ENCODE data around the gene HYPK. TPM values are rescaled to one million over a fixed set of nuclear protein-coding genes. Genes with fewer than 3 reads are reported as not detected.

Gene HYPK
- total and polyA plus RNA-seq, 2 of the 8 experiments (the other 6 are each of a cell fraction or from before 2014, with no cell fraction given) = 5.4 to 17.6 TPM

- POLR2A ChIA-PET (ENCODE audit: partially characterized antibody) = interaction anchor here (0.6 to 4.9 kb wide), 12 partner anchors 9 to 278 kb away, joined by 3 to 39 read pairs (median 5); partner anchors contain the start of genes ELL3, MFAP1 and PDIA3
- TF ChIP-seq SIX5 (IDR thresholded peaks at IDR 0.05; ENCODE audit: low read depth, low read length) = no peak
- TF ChIP-seq POU5F1 (IDR thresholded peaks at IDR 0.05; ENCODE audit: low read depth, low read length) = no peak
- TF ChIP-seq SUZ12 (IDR thresholded peaks at IDR 0.05; ENCODE audit: low read length) = no peak
- no peak for TF ChIP-seq BRCA1 (IDR thresholded peaks at IDR 0.05; ENCODE audit: low read depth, low read length)
- no peak for TF ChIP-seq POLR2AphosphoS5 (IDR thresholded peaks at IDR 0.05; ENCODE audit: low read depth, low read length)
- TF ChIP-seq ZNF274 (IDR thresholded peaks at IDR 0.05; ENCODE audit: borderline replicate concordance, extremely low read depth, low read length) = no peak
- TF ChIP-seq SP4 (IDR thresholded peaks at IDR 0.05; ENCODE audit: low read length) = no peak
- TF ChIP-seq CREB1 (IDR thresholded peaks at IDR 0.05) = no peak
- no peak for TF ChIP-seq TBP (IDR thresholded peaks at IDR 0.05; ENCODE audit: low read depth, low read length)
- no peak for TF ChIP-seq TAF7 (optimal IDR thresholded peaks at IDR 0.05; ENCODE audit: borderline replicate concordance, low read depth, low read length)
- no peak for TF ChIP-seq SAP30 (IDR thresholded peaks at IDR 0.05; ENCODE audit: insufficient read depth, insufficient replicate concordance, low read length)
- no peak for TF ChIP-seq ATF3 (IDR thresholded peaks at IDR 0.05; ENCODE audit: insufficient read depth, low read depth, low read length)
- no peak for TF ChIP-seq CHD2 (IDR thresholded peaks at IDR 0.05; ENCODE audit: low read length)
- no peak for TF ChIP-seq YY1 (IDR thresholded peaks at IDR 0.05; ENCODE audit: low read depth, low read length)
Measured at GRCh38 chr15:43793647-43794046, 6.8 kb upstream of the HYPK start.

More at GRCh38 chr15:43793647-43794046, 6.8 kb upstream of the HYPK start:
- Histone ChIP-seq H3K36me3 (ENCODE audit: control insufficient read depth in 2 of 4, insufficient read depth in 4 of 4, low read length in 3 of 4) (peaks cover 8 to 41% (median 21%) of the 10 kb centered on the region in 4 experiments), H2AFZ (ENCODE audit: low read length) (no peak overlapping the region), H3K79me2 (ENCODE audit: control insufficient read depth in 1 of 2, insufficient read depth in 2 of 2, low read length in 2 of 2) (peaks cover 0 to 26% of the 10 kb centered on the region in 2 experiments; a peak in 2 of 4 replicates), H3K9me3 (ENCODE audit: insufficient read depth in 2 of 2, low read depth in 1 of 2, low read length in 1 of 2) (no peaks in the 10 kb centered on the region), H2BK12ac (ENCODE audit: low read depth, low read length) (no peak overlapping the region), H3K79me1 (ENCODE audit: low read depth, low read length) (peaks cover 19% of the 10 kb centered on the region), H2AK5ac (ENCODE audit: low read depth, low read length) (no peak overlapping the region), H3K14ac (ENCODE audit: insufficient read length) (no peak overlapping the region), H3K23ac (ENCODE audit: insufficient read length) (no peak overlapping the region), H3K4me1 (replicated peaks in 1 of 4; ENCODE audit: control insufficient read depth in 3 of 4, insufficient read depth in 4 of 4, low read length in 3 of 4) (peaks cover 19 to 27% (median 22%) of the 10 kb centered on the region in 4 experiments; a peak in 6 of 7 replicates), H3K4ac (replicated peaks; ENCODE audit: insufficient read length, low read depth, low read length) (no peak overlapping the region), H3K56ac (replicated peaks; ENCODE audit: insufficient read length, low read depth, low read length) (no peak overlapping the region), H2BK20ac (ENCODE audit: low read length) (no peak overlapping the region), H4K8ac (ENCODE audit: extremely low read depth, insufficient read depth, low read length) (no peak overlapping the region; the same call in 1 of the 2 replicates), H3K27me3 (replicated peaks in 1 of 4; ENCODE audit: control insufficient read depth in 3 of 4, extremely low read depth in 1 of 4, insufficient read depth in 3 of 4, low read length in 3 of 4) (no peaks in the 10 kb centered on the region), H3K4me2 (ENCODE audit: insufficient read depth in 1 of 2, low read depth in 2 of 2, low read length in 2 of 2) (peak overlapping the region; percentile 92 to 98), H3K23me2 (ENCODE audit: low read depth, low read length) (peaks cover 4% of the 10 kb centered on the region), H3K18ac (ENCODE audit: extremely low read depth, low read length) (no peak overlapping the region), H4K91ac (replicated peaks; ENCODE audit: insufficient read length, low read length) (no peak overlapping the region), H3K4me3 (ENCODE audit: extremely low read depth in 1 of 4, insufficient read depth in 2 of 4, low read depth in 3 of 4, low read length in 4 of 4) (peak overlapping the region in 2 of 4 experiments; percentile 86 to 97; a peak in 5 of 8 replicates), H2BK120ac (replicated peaks; ENCODE audit: low read depth, low read length) (no peak overlapping the region), H4K5ac (ENCODE audit: insufficient read length, low read depth, low read length) (no peak overlapping the region), H2BK15ac (ENCODE audit: low read length) (no peak overlapping the region), H2BK5ac (ENCODE audit: low read depth, low read length) (no peak overlapping the region), H3K27ac (ENCODE audit: low read depth, low read length) (peak overlapping the region; percentile 36; the same call in 1 of the 2 replicates), H4K20me1 (replicated peaks in 1 of 2; ENCODE audit: control insufficient read depth in 1 of 2, insufficient read depth in 2 of 2, low read length in 2 of 2) (peaks cover 4 to 17% of the 10 kb centered on the region in 2 experiments), H3K9ac (replicated peaks in 1 of 4; ENCODE audit: extremely low read depth in 1 of 4, low read depth in 3 of 4, low read length in 3 of 4) (peak overlapping the region in 2 of 4 experiments; percentile 93 to 99; a peak in 3 of 7 replicates)
- FAIRE-seq (no peak), DNase-seq (ENCODE audit: low read depth in 1 of 2, low spot score in 2 of 2) (no peak)
- CTCF ChIA-PET (ENCODE audit: partially characterized antibody) = interaction anchor here (1.2 to 1.3 kb wide), 2 partner anchors 17 to 279 kb away, joined by 3 to 5 read pairs; partner anchors contain the start of gene ELL3
- WGBS, 2 experiments (ENCODE audit: extremely low coverage in 1 of 2, insufficient coverage in 1 of 2, insufficient read length in 1 of 2, insufficient replicate concordance in 2 of 2, low coverage in 1 of 2, low lambda C conversion rate in 2 of 2, missing lambda C conversion rate in 1 of 2) = 93% methylated on average over 10 of the region's 10 CpGs; no CpG with 5 or more reads in 1 of the 2 experiments
